NCI-H1694 (cell line): Measurements from ENCODE around the gene SECISBP2.
"Not testable (repeated sequence)": the region's sequence is repeated elsewhere in the genome, so short reads cannot be mapped to it uniquely, and the experiment has no call there.

Experiments used
- DNase-seq: peaks from one replicate; lab custom pipeline; 2025; lab: John Stamatoyannopoulos, UW

SECISBP2 gene

DNA sequence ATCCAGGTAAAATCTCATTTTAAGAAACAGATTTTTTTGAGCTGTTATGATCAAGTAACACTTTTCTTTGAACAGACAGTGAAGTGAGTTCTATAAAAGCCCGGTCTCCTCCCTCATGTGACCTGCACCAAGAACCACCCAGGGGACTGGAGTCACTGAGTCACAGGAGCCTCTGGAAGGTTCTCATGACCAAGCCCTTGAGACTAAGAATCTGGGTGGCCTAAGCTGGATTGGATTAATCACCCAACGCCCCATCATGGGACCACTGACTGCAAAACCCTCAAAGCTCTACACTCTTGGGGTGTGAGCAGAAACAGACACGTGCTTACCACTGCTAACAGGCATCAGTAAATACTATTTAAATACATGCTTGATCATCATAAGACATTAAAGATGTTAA is 48.4 kb downstream of the SECISBP2 start:
- no peak for DNase-seq

DNA sequence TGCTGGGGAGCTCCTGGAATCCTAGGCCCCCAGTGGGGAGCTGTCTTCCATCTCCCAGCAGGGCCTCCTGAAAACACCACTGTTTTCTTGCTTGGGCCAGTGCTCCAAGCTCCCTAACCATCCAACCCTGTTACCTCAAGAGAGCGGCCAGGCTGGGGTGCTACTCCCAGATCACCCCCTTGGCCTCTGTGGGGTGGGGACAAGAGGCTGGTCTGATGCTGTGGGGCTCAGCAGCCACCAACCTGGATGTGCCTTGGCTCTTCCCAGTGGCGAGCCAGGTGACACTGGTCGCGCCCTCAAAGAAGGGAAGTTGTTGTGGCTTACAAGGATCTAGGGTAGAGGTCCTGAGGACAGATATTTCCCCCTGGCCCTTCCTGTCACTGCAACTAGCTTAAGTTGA is 49.0 kb downstream of the SECISBP2 start:
- no peak for DNase-seq

DNA sequence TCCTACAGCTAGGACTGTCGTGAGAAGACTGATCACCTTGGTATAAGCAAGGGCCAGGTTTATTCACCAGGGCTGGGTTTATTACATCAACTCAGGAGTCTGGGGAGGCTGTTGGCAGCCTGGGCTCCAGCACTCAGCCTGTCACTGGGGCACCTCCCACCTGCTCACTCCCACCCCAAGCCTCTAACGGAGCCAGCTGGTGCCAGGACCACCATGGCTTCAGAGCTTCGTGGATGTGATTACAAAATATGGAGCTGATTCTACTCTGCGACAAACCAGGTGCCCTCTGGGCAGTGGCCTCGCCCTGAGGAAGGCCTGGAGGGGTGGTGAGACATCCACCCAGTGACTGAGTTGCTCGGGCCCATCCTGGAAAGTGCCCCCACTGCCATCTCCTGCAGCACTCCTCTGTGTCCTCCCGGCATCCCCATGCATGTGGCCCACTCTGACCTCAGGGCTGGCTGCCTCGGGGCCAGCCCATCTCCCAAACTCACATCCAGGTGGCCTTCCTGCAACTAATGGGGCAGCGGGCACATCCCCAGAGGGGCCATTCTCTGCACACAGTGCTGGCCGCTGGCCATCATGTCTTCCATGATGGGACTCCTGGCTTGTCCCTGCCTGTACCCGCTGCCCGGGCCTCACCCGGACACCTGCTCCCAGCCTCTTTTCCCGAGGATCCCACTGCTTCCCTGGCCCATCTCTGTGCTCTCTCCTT is 49.6 kb downstream of the SECISBP2 start:
- no peak for DNase-seq

DNA sequence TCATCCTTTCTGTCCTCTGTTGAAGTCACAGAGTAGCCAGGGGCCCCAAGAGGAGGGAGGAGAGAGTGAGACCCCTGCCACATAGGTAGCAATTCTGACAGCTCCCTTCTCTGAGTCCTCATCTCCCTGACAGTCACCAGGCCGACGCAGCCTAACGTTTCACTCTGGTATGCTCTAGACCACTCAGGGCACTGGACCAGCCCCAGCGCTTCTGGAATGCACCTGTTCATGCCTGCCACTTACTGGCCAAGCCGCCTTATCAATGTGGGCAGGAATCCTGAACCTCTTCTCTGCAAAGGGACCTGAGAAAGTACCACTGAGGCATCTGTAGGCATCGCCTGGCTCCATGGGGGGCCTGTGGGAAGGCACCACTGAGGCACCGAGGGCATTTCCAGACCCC is 50.2 kb downstream of the SECISBP2 start:
- no peak for DNase-seq

DNA sequence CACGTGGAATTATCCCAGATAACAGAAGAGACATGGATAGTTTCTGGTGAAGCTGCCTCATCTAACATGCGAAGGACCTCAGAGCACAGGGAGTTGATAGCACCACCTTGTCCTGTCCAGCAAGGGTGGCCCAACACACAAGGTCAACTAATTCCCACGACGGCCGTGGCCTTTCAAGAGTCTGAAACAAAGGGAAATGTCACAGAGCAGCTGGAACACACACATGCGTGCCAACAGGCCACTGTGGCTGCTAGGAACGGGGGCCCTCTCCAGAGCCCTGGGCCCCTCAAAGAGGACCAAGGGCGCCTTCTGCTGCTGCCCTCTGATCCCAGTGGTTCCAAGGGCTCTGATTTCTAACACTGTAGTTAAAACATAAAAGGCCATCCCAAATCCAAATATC is 50.7 kb downstream of the SECISBP2 start:
- no peak for DNase-seq

GRCh38 chr9:89370593-89370992 is 52.3 kb downstream of the SECISBP2 start:
- DNase-seq: no peak

DNA sequence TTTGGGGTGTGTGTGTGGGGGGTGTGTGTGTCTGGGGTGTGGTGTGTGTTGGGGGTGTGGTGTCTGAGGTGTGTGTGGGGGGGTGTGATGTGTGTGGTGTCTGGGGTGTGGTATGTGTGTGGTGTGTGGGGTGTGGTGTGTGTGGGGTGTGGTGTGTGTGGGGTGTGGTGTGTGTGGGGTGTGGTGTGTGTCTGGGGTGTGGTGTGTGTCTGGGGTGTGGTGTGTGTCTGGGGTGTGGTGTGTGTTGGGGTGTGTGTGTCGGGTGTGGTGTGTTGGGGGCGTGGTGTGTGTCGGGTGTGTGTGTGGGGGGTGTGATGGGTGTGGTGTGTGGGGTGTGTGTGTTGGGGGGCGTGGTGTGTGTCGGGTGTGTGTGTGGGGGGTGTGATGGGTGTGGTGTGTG is 53.5 kb downstream of the SECISBP2 start:
- DNase-seq: not testable (repeated sequence)

- no peak for DNase-seq
Measured at GRCh38 chr9:89372230-89372816, 54.0 kb downstream of the SECISBP2 start.

GRCh38 chr9:89372979-89373378 is 54.7 kb downstream of the SECISBP2 start:
- no peak for DNase-seq

DNA sequence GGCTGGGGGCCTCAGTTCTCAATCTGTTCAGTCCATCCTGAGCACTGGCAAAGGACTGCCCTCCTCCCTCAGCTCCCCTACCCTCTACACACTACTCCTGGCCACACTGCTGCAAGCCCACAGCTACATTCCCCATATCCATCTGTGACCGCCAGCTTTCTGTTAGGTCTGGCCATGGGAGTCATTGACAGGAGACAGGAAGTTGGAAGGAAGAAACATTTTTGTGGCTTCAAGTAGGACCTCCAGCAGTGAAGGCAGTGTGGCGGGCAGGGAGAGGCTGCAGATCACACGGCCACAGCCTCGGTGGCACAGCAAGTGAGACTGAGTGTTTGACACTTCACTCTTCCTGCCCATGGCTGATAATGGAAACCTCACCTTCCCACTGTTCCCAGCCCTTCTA is 55.9 kb downstream of the SECISBP2 start:
- DNase-seq: no peak

DNA sequence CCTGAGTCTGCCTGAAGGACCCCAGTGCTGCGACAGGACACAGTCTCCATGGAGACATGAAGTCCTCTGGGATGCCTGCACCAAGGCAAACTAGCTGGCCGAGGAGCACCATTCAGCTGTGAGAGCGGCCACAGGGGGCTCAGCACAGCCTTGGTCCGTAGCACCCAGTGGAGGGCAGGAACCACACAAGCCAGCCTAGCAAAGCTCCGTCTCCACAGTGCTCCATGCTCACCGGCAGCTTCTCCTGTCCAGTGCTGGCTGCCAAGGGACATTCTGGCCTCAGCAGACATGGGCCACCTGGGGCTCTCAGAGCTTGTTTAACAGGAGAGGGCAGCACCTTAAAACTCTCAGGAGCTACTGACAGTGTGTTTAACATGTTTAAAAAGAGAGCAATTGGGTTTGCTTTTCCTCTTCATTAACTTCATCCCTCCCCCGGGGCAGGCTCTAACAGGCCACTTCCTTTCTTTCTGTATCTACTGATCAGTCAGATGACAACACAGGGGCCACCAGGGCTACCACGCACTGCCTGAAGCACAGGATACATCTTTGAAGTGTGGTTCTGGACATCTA is 57.0 kb downstream of the SECISBP2 start:
- DNase-seq: no peak

DNA sequence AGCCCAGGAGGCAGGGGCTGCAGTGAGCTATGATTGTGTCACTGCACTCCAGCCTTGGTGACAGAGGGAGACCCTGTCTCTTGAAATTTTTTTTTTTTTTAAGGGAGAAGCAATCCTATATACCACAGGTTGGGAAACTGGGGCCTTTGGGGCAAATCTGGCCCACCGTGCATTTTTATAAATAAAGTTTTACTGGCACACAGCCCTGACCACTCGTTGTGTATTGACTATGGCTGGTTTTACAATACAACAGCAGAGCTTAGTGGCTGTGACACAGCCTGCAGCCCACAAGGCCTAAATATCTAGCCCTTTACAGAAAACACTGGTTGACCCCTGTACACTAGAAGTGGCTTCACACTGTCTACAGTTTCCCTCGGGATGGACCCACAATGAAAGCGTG is 58.0 kb downstream of the SECISBP2 start:
- no peak for DNase-seq

DNA sequence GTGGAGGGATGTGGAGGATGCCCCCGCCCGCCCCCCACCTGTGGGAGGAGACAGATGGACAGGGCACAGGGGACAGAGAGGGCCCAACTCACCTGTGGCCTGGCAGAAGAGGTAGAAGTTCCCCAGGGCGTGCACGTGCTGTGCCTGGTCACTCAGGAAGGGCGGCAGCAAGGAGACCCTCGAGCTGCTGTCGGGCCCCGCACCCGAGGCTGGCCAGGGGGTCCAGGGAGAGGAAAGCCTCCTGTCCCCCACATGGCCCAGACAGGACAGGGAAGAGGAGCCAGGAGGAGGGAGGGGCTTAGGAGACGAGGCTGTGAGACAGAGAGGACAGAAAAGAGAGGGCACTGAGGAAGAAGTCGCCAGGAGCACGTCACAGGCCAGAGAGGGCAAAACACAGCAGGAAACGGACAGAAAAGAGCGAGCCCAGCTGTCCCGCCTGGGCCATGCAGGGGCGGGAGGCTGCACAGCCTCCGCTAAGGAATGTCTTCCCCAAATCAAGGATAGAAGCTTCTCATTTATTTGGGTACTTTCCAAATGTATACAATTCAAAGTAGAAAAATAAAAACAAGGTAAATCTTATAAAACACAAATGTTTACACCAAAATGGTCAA is 58.5 kb downstream of the SECISBP2 start:
- DNase-seq: no peak

GRCh38 chr9:89377411-89377810 is 59.1 kb downstream of the SECISBP2 start:
- no peak for DNase-seq

DNA sequence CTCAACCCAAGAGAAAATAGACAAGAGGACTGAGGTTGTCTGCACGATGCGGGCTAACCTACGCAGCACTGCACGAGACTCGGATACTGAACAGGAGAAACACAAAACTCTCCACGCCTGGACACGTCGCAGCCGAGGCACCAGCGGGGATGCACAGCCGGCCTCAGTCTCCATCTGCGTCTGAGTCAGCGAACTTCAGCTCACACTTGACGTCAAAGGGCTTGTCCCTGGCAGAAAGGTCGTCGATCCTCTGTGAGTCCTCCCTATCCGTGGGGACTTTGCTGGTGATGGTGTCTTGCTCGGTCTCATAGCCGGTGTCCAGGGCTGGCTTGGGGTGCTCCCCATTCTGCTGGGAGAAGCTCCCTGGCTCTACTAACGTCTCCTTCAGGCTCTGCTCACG is 60.2 kb downstream of the SECISBP2 start:
- no peak for DNase-seq

DNA sequence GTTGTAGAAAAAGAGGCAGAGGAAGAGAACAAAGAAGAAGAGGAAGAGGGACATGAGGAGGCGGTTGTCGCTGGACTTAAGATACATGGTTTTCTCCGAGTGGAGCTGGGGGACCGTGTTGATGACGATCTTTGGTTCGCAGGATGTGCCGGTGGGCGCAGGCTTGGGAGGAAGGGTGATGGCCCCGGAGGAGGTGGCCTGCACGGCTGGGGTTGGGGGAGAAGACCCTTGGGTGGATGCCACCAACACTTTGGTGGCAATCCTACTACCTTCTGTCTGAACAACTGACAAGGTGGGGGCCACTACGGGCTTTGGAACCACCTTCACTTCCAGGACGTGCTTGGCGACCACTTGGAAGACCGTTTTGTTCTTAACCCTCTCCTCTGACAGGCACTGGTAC is 60.7 kb downstream of the SECISBP2 start:
- no peak for DNase-seq

DNA sequence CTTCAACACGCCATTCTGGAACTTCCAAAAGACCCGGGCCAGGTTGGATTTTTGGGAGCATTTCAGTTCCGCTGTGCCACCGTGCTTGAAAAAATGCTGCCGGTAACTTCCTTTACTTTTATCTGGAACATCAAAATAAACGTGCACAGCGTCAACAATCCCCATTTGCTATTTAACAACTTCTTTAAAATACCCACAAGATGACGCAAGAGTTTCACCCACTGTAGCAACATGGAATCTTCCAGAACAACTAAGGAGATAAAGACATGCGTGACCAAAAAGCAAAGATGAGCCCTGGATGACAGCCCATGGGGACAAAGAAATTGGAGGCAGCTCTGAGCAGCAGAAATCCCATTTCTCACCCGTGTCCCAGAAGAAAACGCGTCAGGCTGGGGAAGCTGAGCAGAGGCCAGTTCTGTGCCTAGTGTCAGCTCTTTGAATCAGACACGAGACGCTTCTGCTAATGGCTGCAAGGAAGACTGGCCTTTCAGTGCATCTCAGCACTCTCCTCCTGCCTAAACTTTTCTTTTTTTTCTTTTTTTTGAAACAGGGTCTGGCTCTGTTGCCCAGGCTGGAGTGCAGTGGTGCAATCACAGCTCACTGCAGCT is 61.3 kb downstream of the SECISBP2 start:
- no peak for DNase-seq

DNA sequence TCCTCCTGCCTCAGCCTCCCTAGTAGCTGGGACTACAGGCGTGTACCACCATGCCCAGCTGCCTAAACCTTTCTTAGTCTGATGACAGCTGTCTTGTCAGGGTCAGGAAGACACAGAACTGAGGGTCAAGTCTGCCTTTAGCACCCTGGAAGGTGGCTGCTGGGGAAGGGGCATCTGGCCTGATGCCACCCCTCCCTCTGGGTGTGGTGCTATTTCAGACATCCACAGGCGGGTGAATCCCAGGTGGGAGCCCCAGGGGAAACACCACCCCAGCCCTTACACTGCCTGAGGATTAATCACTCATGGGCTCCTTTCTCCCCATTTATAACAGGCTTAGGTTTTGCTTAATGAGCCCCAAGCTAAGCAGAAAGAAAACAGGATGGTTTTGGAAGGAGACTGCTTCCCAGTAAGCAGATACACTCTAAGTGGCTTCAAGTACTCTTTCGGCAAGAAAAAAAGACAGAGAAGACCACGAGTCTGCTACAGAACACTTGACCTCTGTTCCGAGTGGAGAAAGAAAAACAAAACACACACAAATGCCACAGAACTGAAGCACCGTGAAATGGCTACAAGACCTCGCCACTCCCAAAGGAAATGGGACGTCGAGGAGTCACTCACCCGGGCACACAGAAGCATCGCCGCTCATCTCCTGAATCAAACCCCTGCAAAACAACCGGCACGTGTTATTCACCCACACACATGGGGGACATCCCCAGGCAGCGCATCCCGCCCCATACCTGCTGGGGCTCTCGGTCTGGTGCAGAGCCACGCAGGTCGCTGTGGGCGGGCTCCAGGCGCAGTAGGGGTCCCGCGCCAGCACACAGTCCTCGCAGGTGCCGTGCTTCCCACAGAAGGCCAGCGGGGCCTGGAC is 62.4 kb downstream of the SECISBP2 start:
- no peak for DNase-seq

- no peak for DNase-seq
Measured at GRCh38 chr9:89381308-89381609, 63.0 kb downstream of the SECISBP2 start.

DNA sequence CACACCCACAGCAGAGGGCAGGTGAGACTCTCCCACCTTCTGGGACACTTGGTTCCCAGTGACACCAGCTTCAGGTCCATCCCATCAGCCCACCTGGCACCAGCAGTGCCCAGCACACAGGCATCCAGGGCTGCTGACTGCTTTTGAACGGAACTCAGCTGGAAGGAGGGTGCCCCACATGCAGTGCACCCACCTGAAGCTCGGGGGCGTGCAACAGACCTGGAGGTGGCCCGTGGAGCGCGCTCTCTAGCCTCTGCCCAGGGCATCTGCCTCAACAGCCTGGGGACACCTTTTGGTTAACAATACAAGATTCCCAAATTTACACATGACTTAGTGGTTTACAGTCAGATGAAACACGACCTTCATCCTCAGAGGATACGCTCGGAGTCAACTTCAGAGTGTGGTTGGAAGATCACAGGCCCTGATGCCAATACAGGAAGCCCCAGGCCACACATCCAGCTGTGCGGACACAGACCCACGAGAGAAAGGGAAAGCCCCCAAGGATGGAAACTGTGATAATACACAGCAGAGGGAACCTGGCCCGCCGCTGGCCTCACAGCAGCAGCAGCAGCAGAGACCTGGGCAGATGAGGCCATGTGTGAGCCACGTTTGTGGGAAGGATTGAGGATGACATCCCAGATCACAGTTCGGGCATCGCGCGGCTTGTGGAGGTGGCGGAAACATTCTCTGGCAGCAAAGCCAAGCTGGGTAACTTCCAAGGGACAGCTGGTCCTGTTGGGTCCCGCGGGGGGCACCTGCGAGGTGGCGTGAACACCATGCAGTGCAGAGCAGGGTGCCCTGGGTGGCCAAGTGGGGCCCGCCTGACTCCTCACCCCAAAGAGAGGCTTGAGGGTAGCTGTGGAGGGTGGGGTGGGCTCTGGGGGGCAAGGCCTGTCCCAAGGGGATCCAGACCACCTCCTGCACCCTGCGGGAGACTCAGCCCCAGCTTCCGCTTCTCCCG is 64.0 kb downstream of the SECISBP2 start:
- DNase-seq: no peak
